NOMO-1 treated with dmso at 0.1 percent for 144 hours (cell line): Measurements from ENCODE around the gene PDGFC.

Source experiments
- DNase-seq: peaks from one replicate; lab custom pipeline; 2025; ENCODE audit not compliant: unreplicated experiment; lab: John Stamatoyannopoulos, UW

The PDGFC gene

GRCh38 chr4:156975686-156976085, 4.1 kb upstream of the PDGFC start:
- no peak for DNase-seq

- DNase-seq = no peak
These were observed 2.7 kb upstream of the PDGFC start for GRCh38 chr4:156974264-156974663.

- no peak for DNase-seq
These were observed 898 bp upstream of the PDGFC start for GRCh38 chr4:156972379-156973015.

DNA sequence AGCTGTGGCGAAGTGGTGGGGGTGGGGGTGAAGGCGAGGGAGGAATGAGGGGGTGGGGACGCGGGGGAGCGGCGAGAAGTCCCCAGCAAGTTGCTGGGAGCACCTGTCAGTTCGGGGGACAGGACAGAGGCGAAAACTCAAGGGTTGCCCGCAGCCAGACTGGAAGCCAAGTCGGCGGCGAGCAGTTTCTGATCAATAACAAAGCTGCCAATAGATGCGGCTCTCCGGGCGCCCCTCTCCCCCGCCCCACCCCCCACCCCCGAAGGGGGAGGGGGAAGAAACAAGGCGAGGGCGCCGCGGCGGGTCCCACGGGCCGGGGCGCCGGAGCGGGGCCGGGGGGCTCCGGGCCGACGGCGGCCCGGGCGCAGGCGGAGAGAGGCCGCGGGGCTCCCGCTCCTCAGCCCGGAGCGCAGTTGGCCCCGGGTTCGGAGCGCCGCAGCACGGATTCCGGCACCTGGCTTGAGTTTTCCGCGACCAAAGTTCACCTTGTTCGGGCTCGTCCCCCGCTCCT, 379 bp downstream of the PDGFC start:
- DNase-seq = no peak

GRCh38 chr4:156970501-156971164, 966 bp downstream of the PDGFC start:
- DNase-seq = peak; percentile 12

DNA sequence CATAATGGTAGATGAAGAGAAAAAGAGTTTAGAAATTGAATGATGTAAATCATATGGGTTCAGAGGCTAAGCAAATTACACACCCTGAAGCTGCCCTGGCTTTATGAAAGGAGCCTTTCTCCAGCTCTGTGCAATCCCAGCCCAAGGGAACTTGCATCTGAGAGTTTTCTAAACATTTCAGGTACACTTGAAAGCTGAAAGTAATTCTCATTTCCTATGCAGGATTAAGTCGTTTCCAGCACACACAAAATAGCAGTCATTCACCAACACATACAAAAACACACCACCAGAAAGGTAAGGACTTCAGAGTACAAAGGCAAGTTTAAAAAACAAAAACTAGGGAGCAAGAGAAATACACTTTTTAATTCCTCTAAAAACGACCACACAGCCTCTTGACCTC, 1.7 kb downstream of the PDGFC start:
- DNase-seq = no peak

- DNase-seq = no peak
These were observed 2.5 kb downstream of the PDGFC start for GRCh38 chr4:156969101-156969500.

- peak; percentile 93 for DNase-seq
These were observed 3.1 kb downstream of the PDGFC start for GRCh38 chr4:156968479-156968984.

GRCh38 chr4:156966836-156967235, 4.8 kb downstream of the PDGFC start:
- no peak for DNase-seq

DNA sequence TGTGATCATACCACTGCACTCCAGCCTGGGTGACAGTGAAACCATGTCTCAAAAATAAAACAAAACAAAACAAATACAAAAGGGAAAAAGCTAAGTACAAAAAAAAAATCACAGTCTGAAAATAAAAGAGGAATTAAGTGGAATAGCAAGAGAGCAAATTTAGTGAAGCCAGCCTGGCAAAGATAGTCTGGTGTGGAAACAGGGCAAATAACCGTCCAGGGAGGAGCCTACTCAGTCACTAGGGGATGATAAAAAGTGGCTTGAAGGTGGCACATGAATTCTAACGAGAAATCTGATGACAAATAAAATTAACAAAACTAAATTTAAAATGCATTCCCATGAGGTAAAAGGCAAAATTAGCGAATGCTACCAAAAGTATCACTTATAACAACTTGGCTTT, 8.2 kb downstream of the PDGFC start:
- DNase-seq = no peak

- DNase-seq = no peak
These were observed 9.0 kb downstream of the PDGFC start for GRCh38 chr4:156962528-156962974.

- no peak for DNase-seq
These were observed 9.6 kb downstream of the PDGFC start for GRCh38 chr4:156962058-156962358.

- DNase-seq = no peak
These were observed 10.2 kb downstream of the PDGFC start for GRCh38 chr4:156961196-156962057.

GRCh38 chr4:156959298-156959702, 12.3 kb downstream of the PDGFC start:
- no peak for DNase-seq

GRCh38 chr4:156958276-156959074, 13.1 kb downstream of the PDGFC start:
- no peak for DNase-seq

GRCh38 chr4:156957556-156957955, 14.0 kb downstream of the PDGFC start:
- DNase-seq = no peak

GRCh38 chr4:156956826-156957368, 14.7 kb downstream of the PDGFC start:
- no peak for DNase-seq

DNA sequence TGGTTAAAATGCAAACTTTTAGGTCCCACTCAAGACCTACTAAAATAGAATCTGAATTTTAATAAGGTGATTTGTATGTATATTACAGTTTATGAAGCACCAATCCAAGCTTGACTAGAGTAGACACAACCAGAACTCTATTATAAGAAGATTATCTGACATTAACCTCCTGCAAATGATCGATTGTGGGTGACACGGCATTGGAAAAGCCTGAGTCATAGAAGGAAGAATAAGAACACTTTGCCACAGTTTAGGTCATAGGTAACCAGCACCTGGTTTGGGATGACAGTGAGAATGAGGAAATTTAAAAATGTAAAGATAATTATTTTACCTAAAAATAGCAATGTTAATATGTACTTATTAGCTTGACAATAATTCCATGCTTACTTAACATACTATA, 15.2 kb downstream of the PDGFC start:
- no peak for DNase-seq

GRCh38 chr4:156954587-156954986, 17.0 kb downstream of the PDGFC start:
- DNase-seq = peak; percentile 74

- no peak for DNase-seq
These were observed 17.6 kb downstream of the PDGFC start for GRCh38 chr4:156953951-156954350.

DNA sequence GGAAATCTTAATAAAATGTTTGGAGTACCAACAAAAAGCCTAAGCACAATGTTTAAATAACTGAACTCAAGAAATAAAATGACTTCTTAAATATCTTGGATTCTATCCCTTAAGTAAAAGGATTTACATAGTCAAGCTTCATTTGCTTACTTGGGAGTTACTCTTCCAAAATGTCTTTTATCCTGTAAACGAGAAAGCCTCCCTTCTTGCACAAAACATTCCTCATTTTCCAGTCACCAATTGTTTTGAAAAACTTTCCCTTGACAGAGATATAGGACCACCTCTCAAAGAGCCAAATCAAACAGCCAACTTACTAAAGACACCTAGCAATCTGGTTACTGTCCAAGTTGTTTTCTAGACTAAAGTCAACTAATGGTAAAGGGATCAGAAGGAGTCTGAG, 18.6 kb downstream of the PDGFC start:
- DNase-seq = no peak
